Measurements from ENCODE around the gene PAGE2. TPM values are rescaled to one million over a fixed set of nuclear protein-coding genes. Genes with fewer than 3 reads are reported as not detected.
"Not testable (repeated sequence)": the region's sequence is repeated elsewhere in the genome, so short reads cannot be mapped to it uniquely, and the experiment has no call there.

The PAGE2 gene
- total RNA-seq, 1 experiment from 2014 or later, result 0.48 TPM

DNA sequence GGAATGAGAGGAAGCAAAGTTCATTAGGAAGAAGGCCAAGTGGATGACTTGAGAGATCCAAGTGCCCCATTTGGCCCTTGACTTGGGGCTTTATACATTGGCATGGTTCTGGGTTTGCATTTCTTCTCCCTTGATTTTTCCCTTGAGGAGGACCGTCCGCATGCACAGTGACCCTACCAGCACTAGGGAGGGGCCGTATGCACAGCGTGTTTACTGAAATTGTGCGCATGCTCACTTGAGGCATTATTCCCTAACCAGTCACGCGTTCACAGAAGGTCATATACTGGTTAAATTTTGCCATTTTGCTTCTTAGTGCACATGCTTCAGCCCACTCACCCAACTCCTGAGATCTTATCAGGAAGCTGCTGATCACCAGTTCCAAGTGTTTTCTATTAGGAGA lies 35.1 kb downstream of the PAGE2 start:
- DNase-seq (ENCODE audit: low spot score), result no peak

- peak; percentile 11 for DNase-seq (ENCODE audit: low spot score)
These were observed 38.9 kb downstream of the PAGE2 start for GRCh38 chrX:55127692-55128091.

- DNase-seq (ENCODE audit: low spot score), result no peak
These were observed 40.5 kb downstream of the PAGE2 start for GRCh38 chrX:55129361-55129760.

DNA sequence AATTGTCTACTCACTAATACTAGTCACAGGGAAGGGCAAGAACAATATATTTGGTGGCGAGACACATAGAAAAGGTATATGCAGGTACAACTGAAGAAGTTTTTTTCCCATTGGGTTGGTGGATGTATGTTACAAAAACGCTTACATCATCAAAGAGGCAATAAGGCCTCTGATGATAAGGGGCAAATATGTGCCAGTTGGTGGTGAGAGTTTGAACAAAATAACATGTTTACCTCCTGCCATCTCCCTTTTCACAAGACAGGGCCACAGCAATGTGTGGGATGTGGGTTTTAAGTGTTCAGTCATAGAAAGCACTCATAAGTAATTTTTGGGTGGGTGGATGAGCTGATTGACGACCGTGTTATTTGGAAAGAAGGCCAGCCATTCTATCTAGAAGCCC lies 41.7 kb downstream of the PAGE2 start:
- no peak for DNase-seq (ENCODE audit: low spot score)

DNA sequence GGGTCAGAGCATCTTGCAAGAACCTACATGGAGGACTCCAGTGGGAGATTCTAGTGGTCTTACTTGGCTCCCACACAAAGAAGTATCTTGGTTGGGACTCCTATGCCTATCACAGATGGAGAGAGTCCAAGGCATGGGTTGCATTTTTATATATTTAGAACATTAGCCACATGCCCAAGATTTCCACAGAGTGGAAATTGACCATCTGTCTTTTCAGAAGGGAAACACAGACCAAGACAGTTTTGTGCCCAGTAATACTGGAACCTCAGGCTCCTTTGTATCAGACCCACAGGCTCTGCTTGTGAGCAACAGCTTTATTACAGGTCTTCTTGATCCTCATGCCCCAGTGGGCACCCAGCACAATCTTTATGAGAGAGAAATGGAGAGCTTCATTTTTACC lies 43.6 kb downstream of the PAGE2 start:
- no peak for DNase-seq (ENCODE audit: low spot score)

GRCh38 chrX:55135171-55135570 lies 46.4 kb downstream of the PAGE2 start:
- peak; percentile 29 for DNase-seq (ENCODE audit: low spot score)

- not testable (repeated sequence) for DNase-seq (ENCODE audit: low spot score)
These were observed 52.0 kb downstream of the PAGE2 start for GRCh38 chrX:55140800-55141199.

Other genes starting within 250 kb of the PAGE2 start
- 13.9 and 16.3 TPM in 2 replicates for gene TRO, start 168.2 kb upstream of the PAGE2 start, total RNA-seq (2014; rRNA removed; shearing (Covaris generic))
- gene PFKFB1, start 94.8 kb upstream of the PAGE2 start, total RNA-seq (2014; rRNA removed; shearing (Covaris generic)), result not detected in 2 replicates
- gene APEX2, start 88.7 kb upstream of the PAGE2 start, total RNA-seq (2014; rRNA removed; shearing (Covaris generic)), result 20.5 and 30.0 TPM in 2 replicates
- not detected in 2 replicates for gene ALAS2, start 58.0 kb upstream of the PAGE2 start, total RNA-seq (2014; rRNA removed; shearing (Covaris generic))
- not detected in 2 replicates for gene PAGE2B, start 14.0 kb upstream of the PAGE2 start, total RNA-seq (2014; rRNA removed; shearing (Covaris generic))
- gene PAGE5, start 131.3 kb downstream of the PAGE2 start, total RNA-seq (2014; rRNA removed; shearing (Covaris generic)), result 37.9 and 40.5 TPM in 2 replicates
- not detected in 2 replicates for gene PAGE3, start 175.9 kb downstream of the PAGE2 start, total RNA-seq (2014; rRNA removed; shearing (Covaris generic))

Measured in H4 (cell line).